Esophagus muscularis mucosa (tissue), 4 donors: ENCODE data around the gene ANKHD1. TPM values are rescaled to one million over a fixed set of nuclear protein-coding genes. Genes with fewer than 3 reads are reported as not detected.
A peak's percentile ranks its signal among the peaks of the same experiment; 100 is the strongest.

Experiments
- DNase-seq: peaks from one replicate; pipeline ENCODE4 v3.0.0-alpha.2; 2017; ENCODE audit errors: extremely low spot score
- H3K27ac ChIP-seq, 4 donors: fragments of 200-600 bp; sonication (generic); replicated peaks in 1 of 4; 1 replicate in 3 of 4; 2 replicates in 1 of 4; pipeline ENCODE4 v1.5.1; 2016 to 2019; ENCODE audit warnings: mild to moderate bottlenecking in 1 of 4
- H3K27me3 ChIP-seq, 4 donors: fragments of 200-600 bp; sonication (generic); one replicate each; pipeline versions ENCODE4 v1.5.1 to v1.6.0; 2016 to 2019
- H3K36me3 ChIP-seq, 4 donors: fragments of 200-600 bp; sonication (generic); one replicate each; pipeline ENCODE4 v1.5.1; 2016 to 2019
- H3K4me1 ChIP-seq, 4 donors: fragments of 200-600 bp; sonication (generic); one replicate each; pipeline ENCODE4 v1.5.1; 2016 to 2019
- H3K4me3 ChIP-seq, 4 donors: fragments of 200-600 bp; sonication (generic); 1 replicate in 2 of 4; 2 replicates in 2 of 4; pipeline ENCODE4 v1.5.1; 2016 to 2019; ENCODE audit warnings: mild to moderate bottlenecking in 4 of 4, moderate library complexity in 1 of 4
- H3K9me3 ChIP-seq, 4 donors: fragments of 200-600 bp; sonication (generic); 1 replicate in 3 of 4; 2 replicates in 1 of 4; pipeline ENCODE4 v1.5.1; 2016 to 2019
- CTCF ChIP-seq, 3 experiments: fragments of 200-600 bp in 2 of 3; fragments of 450-650 bp in 1 of 3; sonication (generic) in 2 of 3; IDR thresholded peaks; one replicate each; pipeline ENCODE4 v1.5.1; 2017 to 2019; ENCODE audit warnings: antibody characterized with exemption in 3 of 3, mild to moderate bottlenecking in 2 of 3, moderate library complexity in 1 of 3
- EP300 ChIP-seq: sonication (generic); formaldehyde crosslinking; IDR thresholded peaks from one replicate; pipeline ENCODE4 v1.6.1; 2017; ENCODE audit warnings: antibody characterized with exemption
- POLR2A ChIP-seq: fragments of 450-650 bp; IDR thresholded peaks from one replicate; pipeline ENCODE4 v1.6.1; 2017; ENCODE audit warnings: antibody characterized with exemption, moderate library complexity, mild to moderate bottlenecking, low read depth
- POLR2AphosphoS5 ChIP-seq, 2 donors: sonication (generic); formaldehyde crosslinking; IDR thresholded peaks; one replicate each; pipeline ENCODE4 v1.6.1; 2017; ENCODE audit warnings: antibody characterized with exemption in 2 of 2
- WGBS: methylation state at CpG from one replicate; pipeline ENCODE4 v1.1.5; 2018; 5-methylcytosine and 5-hydroxymethylcytosine counted together
- intact Hi-C: fragments of 100-400 bp; cut with DNase I; formaldehyde crosslinking; loops from one replicate; pipeline ENCODE4 v1.15.1; 2023
- total RNA-seq, 4 donors: library from RNA; depleted of rRNA; stranded (reverse); fragments of >200 nt; gene quantifications; one replicate each; pipeline versions ENCODE4 v1.1.0 to v1.2.1, GENCODE V29; 2016

ANKHD1 gene
- total RNA-seq, 4 donors from 2014 or later = 58.3 to 94.3 (median 62.2) TPM

GRCh38 chr5:140398379-140398811, 3.2 kb upstream of the ANKHD1 start:
- Histone ChIP-seq H3K4me3 (no peak overlapping the region), H3K36me3 (no peaks in the 10 kb centered on the region), H3K27ac (no peak overlapping the region), H3K9me3 (no peaks in the 10 kb centered on the region), H3K27me3 (no peaks in the 10 kb centered on the region), H3K4me1 (peaks cover 11 to 21% (median 18%) of the 10 kb centered on the region in 4 donors)
- TF ChIP-seq POLR2AphosphoS5 (IDR thresholded peaks at IDR 0.05) (no peak), POLR2A (no peak), EP300 (no peak), CTCF (IDR thresholded peaks at IDR 0.05) (no peak)
- DNase-seq = no peak
- intact Hi-C loops = no loop called here

DNA sequence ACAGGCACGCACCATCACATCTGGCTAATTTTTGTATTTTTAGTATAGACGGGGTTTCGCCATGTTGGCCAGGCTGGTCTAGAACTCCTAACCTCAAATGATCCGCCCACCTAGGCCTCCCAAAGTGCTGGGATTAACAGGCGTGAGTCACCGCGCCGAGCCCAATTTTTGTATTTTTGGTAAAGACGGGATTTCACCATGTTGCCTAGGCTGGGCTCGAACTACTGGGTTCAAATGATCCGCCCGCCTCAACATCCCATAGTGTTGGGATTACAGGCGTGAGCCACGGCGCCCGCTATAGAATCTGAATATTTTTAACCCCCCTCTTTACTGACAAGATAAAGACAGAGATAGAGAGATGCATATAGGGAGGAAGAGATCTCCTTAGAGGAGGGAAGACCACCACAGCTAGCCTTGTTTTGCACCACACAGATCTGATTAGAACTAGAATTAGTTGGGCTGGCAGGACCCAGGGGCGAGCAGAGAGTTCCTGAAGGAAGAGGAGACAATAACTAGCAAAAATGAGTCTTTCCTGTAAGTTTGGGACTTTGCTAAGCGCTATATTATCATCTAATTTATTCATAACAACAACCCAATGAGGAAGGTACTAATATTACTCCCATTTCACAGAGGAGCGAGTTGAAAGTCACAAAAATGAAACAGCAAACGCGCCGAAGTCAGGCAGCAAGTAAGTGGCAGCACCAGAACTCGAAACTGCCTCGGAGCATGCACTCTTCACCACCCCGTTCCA, 1.5 kb upstream of the ANKHD1 start:
- TF ChIP-seq CTCF (IDR thresholded peaks at IDR 0.05) = peak in 1 of 3 experiments; percentile 13
- no peak for TF ChIP-seq EP300
- TF ChIP-seq POLR2AphosphoS5 (IDR thresholded peaks at IDR 0.05) = no peak
- no peak for TF ChIP-seq POLR2A
- no peak for DNase-seq
- H3K4me3 ChIP-seq = peak overlapping the region; percentile 91 to 100 (median 99)
- intact Hi-C loops = loop anchor here (5.0 kb wide), 1 partner anchor 247 kb away; the partner anchor contains the start of genes IK and NDUFA2
- WGBS = 46% methylated on average over 24 of the region's 25 CpGs
- H3K4me1 ChIP-seq = peaks cover 29 to 39% (median 35%) of the 10 kb centered on the region in 4 donors
- no peaks in the 10 kb centered on the region for H3K27me3 ChIP-seq
- peak overlapping the region; percentile 88 to 99 (median 96) for H3K27ac ChIP-seq
- no peaks in the 10 kb centered on the region for H3K9me3 ChIP-seq
- H3K36me3 ChIP-seq = no peaks in the 10 kb centered on the region

- Histone ChIP-seq H3K27me3 (no peaks in the 10 kb centered on the region), H3K4me1 (peaks cover 29 to 46% (median 42%) of the 10 kb centered on the region in 4 donors), H3K36me3 (peaks cover 0 to 4% (median 0%) of the 10 kb centered on the region in 4 donors), H3K4me3 (peak overlapping the region; percentile 91 to 100 (median 99)), H3K9me3 (no peaks in the 10 kb centered on the region), H3K27ac (peak overlapping the region; percentile 88 to 99 (median 96))
- TF ChIP-seq CTCF (IDR thresholded peaks at IDR 0.05) = no peak
- peak; percentile 24 for TF ChIP-seq POLR2A
- TF ChIP-seq POLR2AphosphoS5 (IDR thresholded peaks at IDR 0.05) = peak; percentile 69 to 71
- DNase-seq = peak; percentile 96
- 0% methylated on average over 5 of the region's 54 CpGs for WGBS
- intact Hi-C loops = loop anchor here (5.0 kb wide), 1 partner anchor 246 kb away; the partner anchor contains the start of genes IK and NDUFA2
Measured at GRCh38 chr5:140400730-140401361, 787 bp upstream of the ANKHD1 start.

DNA sequence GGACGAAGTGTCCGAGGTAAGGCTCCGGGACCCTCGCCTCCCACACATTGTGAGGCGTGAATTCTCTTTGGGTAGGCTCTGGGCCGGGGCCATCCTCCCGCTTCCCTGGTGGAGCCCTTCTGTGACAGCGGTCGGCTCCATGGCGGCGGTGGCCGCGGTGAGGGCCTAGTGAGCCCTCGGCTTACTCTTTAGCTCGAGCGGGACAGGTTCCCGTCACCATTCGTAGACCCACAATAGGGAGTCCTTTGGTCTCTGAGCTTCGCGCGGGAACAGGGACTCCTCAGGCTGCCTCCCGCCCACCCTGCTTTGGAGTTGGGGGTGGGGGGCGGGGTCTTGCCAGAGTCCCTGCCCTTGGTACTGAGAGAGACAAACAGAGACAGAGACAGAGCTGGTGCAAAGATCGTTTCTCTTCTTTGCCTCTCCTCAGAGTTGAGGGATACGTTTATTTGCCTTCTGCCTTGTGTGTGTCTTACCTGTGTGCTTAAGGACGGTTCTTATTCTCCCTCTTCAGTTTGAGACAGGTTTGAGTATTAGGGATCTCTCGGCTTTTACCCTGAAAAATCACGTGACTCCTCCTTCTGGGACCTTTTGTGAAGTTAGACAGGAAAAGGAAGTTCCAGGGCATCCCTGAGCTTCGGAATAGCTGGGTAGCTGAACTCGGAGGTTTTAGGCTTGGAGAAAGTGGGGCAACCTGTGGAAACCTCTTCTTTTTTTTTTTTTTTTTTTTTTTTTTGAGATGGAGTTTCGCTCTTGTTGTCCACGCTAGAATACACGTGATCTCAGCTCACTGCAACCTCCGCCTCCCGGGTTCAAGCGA, 833 bp downstream of the ANKHD1 start:
- Histone ChIP-seq H3K4me1 (peaks cover 29 to 54% (median 50%) of the 10 kb centered on the region in 4 donors), H3K4me3 (peak overlapping the region; percentile 91 to 100 (median 99)), H3K36me3 (peaks cover 0 to 11% (median 0%) of the 10 kb centered on the region in 4 donors), H3K27me3 (no peaks in the 10 kb centered on the region), H3K27ac (peak overlapping the region; percentile 98 to 99 (median 99)), H3K9me3 (no peaks in the 10 kb centered on the region)
- DNase-seq = no peak
- TF ChIP-seq POLR2A (no peak), POLR2AphosphoS5 (IDR thresholded peaks at IDR 0.05) (no peak), CTCF (IDR thresholded peaks at IDR 0.05) (no peak)
- intact Hi-C loops = loop anchor here (5.0 kb wide), 1 partner anchor 245 kb away; the partner anchor contains the start of genes IK and NDUFA2
- WGBS = 7% methylated on average over 18 of the region's 36 CpGs
